ENCODE data around the gene KYAT1. TPM values are rescaled to one million over a fixed set of nuclear protein-coding genes. Genes with fewer than 3 reads are reported as not detected.
A peak's percentile ranks its signal among the peaks of the same experiment; 100 is the strongest.
"Not testable (repeated sequence)": the region's sequence is repeated elsewhere in the genome, so short reads cannot be mapped to it uniquely, and the experiment has no call there.

Gene KYAT1
- total RNA-seq, 4 donors from 2014 or later: 1.6 to 3.5 TPM; not detected in 2

GRCh38 chr9:128851779-128852600 is 29.8 kb downstream of the KYAT1 start:
- H3K27ac ChIP-seq; H3K36me3 ChIP-seq; H3K27me3 ChIP-seq; in situ Hi-C loops (cut with MboI; ENCODE audit: low pct_ligation_motif_present in 1 of 4, low pct_unique_long_range_greater_than_20kb in 1 of 4, low sequenced_read_pairs in 3 of 4); DNase-seq; H3K4me3 ChIP-seq; intact Hi-C loops (cut with DNase I; ENCODE audit: low total_unique reads); H3K4me1 ChIP-seq; H3K9me3 ChIP-seq: not testable (repeated sequence)
- peak; percentile 42 to 66 (median 52) for TF ChIP-seq CTCF (IDR thresholded peaks at IDR 0.05)
- 58 to 67% methylated on average over 6 to 10 of the region's 10 CpGs for WGBS, 2 donors (ENCODE audit: low coverage in 1 of 2)

- in situ Hi-C loops (cut with MboI; ENCODE audit: low pct_ligation_motif_present in 1 of 4, low pct_unique_long_range_greater_than_20kb in 1 of 4, low sequenced_read_pairs in 3 of 4); H3K4me3 ChIP-seq; DNase-seq; H3K27ac ChIP-seq; H3K9me3 ChIP-seq; intact Hi-C loops (cut with DNase I; ENCODE audit: low total_unique reads); H3K36me3 ChIP-seq; H3K27me3 ChIP-seq; H3K4me1 ChIP-seq: not testable (repeated sequence)
- 93 to 95% methylated on average over 8 to 10 of the region's 10 CpGs for WGBS, 2 donors (ENCODE audit: low coverage in 1 of 2)
These were observed 30.7 kb downstream of the KYAT1 start for GRCh38 chr9:128851024-128851423.

GRCh38 chr9:128847803-128848202 is 33.9 kb downstream of the KYAT1 start:
- DNase-seq: no peak
- Histone ChIP-seq H3K4me1 (no peaks in the 10 kb centered on the region), H3K4me3 (no peak overlapping the region), H3K9me3 (no peaks in the 10 kb centered on the region), H3K27ac (no peak overlapping the region), H3K27me3 (no peaks in the 10 kb centered on the region), H3K36me3 (no peaks in the 10 kb centered on the region)
- TF ChIP-seq CTCF (IDR thresholded peaks at IDR 0.05): no peak
- intact Hi-C loops (cut with DNase I; ENCODE audit: low total_unique reads) (no loop called here), in situ Hi-C loops (cut with MboI; ENCODE audit: low pct_ligation_motif_present in 1 of 4, low pct_unique_long_range_greater_than_20kb in 1 of 4, low sequenced_read_pairs in 3 of 4) (no loop called here)
- 100% methylated on average over 1 of the region's 1 CpG; no CpG with 5 or more reads in 1 of the 2 donors for WGBS, 2 donors (ENCODE audit: low coverage in 1 of 2)

GRCh38 chr9:128846680-128847030 is 35.1 kb downstream of the KYAT1 start:
- intact Hi-C loops (cut with DNase I; ENCODE audit: low total_unique reads) (no loop called here), in situ Hi-C loops (cut with MboI; ENCODE audit: low pct_ligation_motif_present in 1 of 4, low pct_unique_long_range_greater_than_20kb in 1 of 4, low sequenced_read_pairs in 3 of 4) (no loop called here)
- Histone ChIP-seq H3K4me1 (no peaks in the 10 kb centered on the region), H3K9me3 (no peaks in the 10 kb centered on the region), H3K27me3 (no peaks in the 10 kb centered on the region), H3K27ac (no peak overlapping the region), H3K4me3 (no peak overlapping the region), H3K36me3 (no peaks in the 10 kb centered on the region)
- WGBS, 2 donors (ENCODE audit: low coverage in 1 of 2): 88% methylated on average over 3 of the region's 3 CpGs; no CpG with 5 or more reads in 1 of the 2 donors
- TF ChIP-seq CTCF (IDR thresholded peaks at IDR 0.05): no peak
- TF ChIP-seq POLR2AphosphoS5 (IDR thresholded peaks at IDR 0.05): no peak
- no peak for TF ChIP-seq POLR2A (IDR thresholded peaks at IDR 0.05)
- TF ChIP-seq EP300 (IDR thresholded peaks at IDR 0.05; ENCODE audit: low read depth): no peak
- DNase-seq: no peak
